GM15510 (cell line): ENCODE results near the gene RSPH3.

Source experiments
- POLR2A ChIP-seq: IDR thresholded peaks from 3 replicates; pipeline ENCODE4 v1.6.1; 2011; ENCODE audit warnings: borderline replicate concordance; ENCODE audit not compliant: insufficient read length; ENCODE audit errors: extremely low read depth

RSPH3 gene

GRCh38 chr6:158933079-158933595 is 66.9 kb downstream of the RSPH3 start:
- no peak for TF ChIP-seq POLR2A

- no peak for TF ChIP-seq POLR2A
Measured at GRCh38 chr6:158928068-158928467, 71.9 kb downstream of the RSPH3 start.

GRCh38 chr6:158926414-158926813 is 73.6 kb downstream of the RSPH3 start:
- TF ChIP-seq POLR2A = no peak

GRCh38 chr6:158924499-158925455 is 75.2 kb downstream of the RSPH3 start:
- TF ChIP-seq POLR2A = no peak

GRCh38 chr6:158923805-158924498 is 76.0 kb downstream of the RSPH3 start:
- TF ChIP-seq POLR2A = no peak
